HG02798 (cell line): ENCODE results near the gene PTPN1.
A peak's percentile ranks its signal among the peaks of the same experiment; 100 is the strongest.

ENCODE experiments used
- ATAC-seq: cut with Tn5 transposase; IDR thresholded peaks from one replicate; pipeline ENCODE4 v1.9.1; 2021; ENCODE audit warnings: mild to moderate bottlenecking; ENCODE audit not compliant: unreplicated experiment, poor library complexity

Gene PTPN1

GRCh38 chr20:50569864-50570836 lies 60.0 kb downstream of the PTPN1 start:
- ATAC-seq: peak; percentile 76

GRCh38 chr20:50571466-50571865 lies 61.3 kb downstream of the PTPN1 start:
- ATAC-seq: no peak

- ATAC-seq: no peak
Observed at GRCh38 chr20:50572938-50573777, 63.0 kb downstream of the PTPN1 start.

- ATAC-seq: no peak
Observed at GRCh38 chr20:50574108-50574507, 63.9 kb downstream of the PTPN1 start.

- ATAC-seq: no peak
Observed at GRCh38 chr20:50574586-50574985, 64.4 kb downstream of the PTPN1 start.

GRCh38 chr20:50575865-50576720 lies 65.9 kb downstream of the PTPN1 start:
- ATAC-seq: no peak

GRCh38 chr20:50577175-50578018 lies 67.2 kb downstream of the PTPN1 start:
- ATAC-seq: no peak

- no peak for ATAC-seq
Observed at GRCh38 chr20:50578061-50578777, 68.0 kb downstream of the PTPN1 start.

- no peak for ATAC-seq
Observed at GRCh38 chr20:50578778-50579165, 68.6 kb downstream of the PTPN1 start.

- no peak for ATAC-seq
Observed at GRCh38 chr20:50579511-50579910, 69.3 kb downstream of the PTPN1 start.

- no peak for ATAC-seq
Observed at GRCh38 chr20:50580016-50580747, 70.0 kb downstream of the PTPN1 start.

- ATAC-seq: no peak
Observed at GRCh38 chr20:50580842-50581544, 70.8 kb downstream of the PTPN1 start.

- no peak for ATAC-seq
Observed at GRCh38 chr20:50582092-50582491, 71.9 kb downstream of the PTPN1 start.

GRCh38 chr20:50582591-50583234 lies 72.5 kb downstream of the PTPN1 start:
- no peak for ATAC-seq

- no peak for ATAC-seq
Observed at GRCh38 chr20:50583442-50584150, 73.4 kb downstream of the PTPN1 start.

GRCh38 chr20:50584687-50585086 lies 74.5 kb downstream of the PTPN1 start:
- ATAC-seq: no peak
